Esophagus mucosa (tissue), 1 donor: Measurements from ENCODE around the gene PFKFB3. TPM values are rescaled to one million over a fixed set of nuclear protein-coding genes. Genes with fewer than 3 reads are reported as not detected.
"Not testable (repeated sequence)": the region's sequence is repeated elsewhere in the genome, so short reads cannot be mapped to it uniquely, and the experiment has no call there.

Experiments used
- ATAC-seq: fragments of 200-7000 bp; cut with Tn5 transposase; one replicate; pipeline ENCODE4 v1.9.1; 2020
- total RNA-seq: library from RNA; stranded (reverse); gene quantifications from one replicate; pipeline ENCODE4 v1.2.4, GENCODE V29; 2023
- donor health status: DM: yes; HTN: yes; CAD: no.

The PFKFB3 gene
- total RNA-seq, 1 donor from 2014 or later: 48.2 TPM

- no peak for ATAC-seq
Measured at GRCh38 chr10:6179078-6179477, 23.7 kb upstream of the PFKFB3 start.

GRCh38 chr10:6180480-6181110 lies 22.1 kb upstream of the PFKFB3 start:
- ATAC-seq: no peak

- no peak for ATAC-seq
Measured at GRCh38 chr10:6181249-6181648, 21.5 kb upstream of the PFKFB3 start.

GRCh38 chr10:6182454-6183098 lies 20.2 kb upstream of the PFKFB3 start:
- peak; percentile 6 for ATAC-seq

GRCh38 chr10:6185039-6185716 lies 17.6 kb upstream of the PFKFB3 start:
- no peak for ATAC-seq

- no peak for ATAC-seq
Measured at GRCh38 chr10:6186894-6187256, 15.9 kb upstream of the PFKFB3 start.

- ATAC-seq: no peak
Measured at GRCh38 chr10:6187278-6187677, 15.5 kb upstream of the PFKFB3 start.

GRCh38 chr10:6190033-6190432 lies 12.7 kb upstream of the PFKFB3 start:
- not testable (repeated sequence) for ATAC-seq

GRCh38 chr10:6191147-6191546 lies 11.6 kb upstream of the PFKFB3 start:
- no peak for ATAC-seq

GRCh38 chr10:6191569-6191968 lies 11.2 kb upstream of the PFKFB3 start:
- no peak for ATAC-seq

GRCh38 chr10:6193342-6193741 lies 9.4 kb upstream of the PFKFB3 start:
- ATAC-seq: not testable (repeated sequence)

- ATAC-seq: no peak
Measured at GRCh38 chr10:6194311-6194710, 8.4 kb upstream of the PFKFB3 start.

GRCh38 chr10:6195376-6195775 lies 7.4 kb upstream of the PFKFB3 start:
- no peak for ATAC-seq

- ATAC-seq: no peak
Measured at GRCh38 chr10:6195846-6196245, 6.9 kb upstream of the PFKFB3 start.

- not testable (repeated sequence) for ATAC-seq
Measured at GRCh38 chr10:6196524-6196923, 6.2 kb upstream of the PFKFB3 start.

- peak; percentile 18 for ATAC-seq
Measured at GRCh38 chr10:6197321-6197720, 5.4 kb upstream of the PFKFB3 start.

GRCh38 chr10:6198171-6198570 lies 4.6 kb upstream of the PFKFB3 start:
- no peak for ATAC-seq

GRCh38 chr10:6199131-6199733 lies 3.5 kb upstream of the PFKFB3 start:
- ATAC-seq: no peak

GRCh38 chr10:6200440-6200733 lies 2.3 kb upstream of the PFKFB3 start:
- no peak for ATAC-seq

GRCh38 chr10:6200734-6201515 lies 1.8 kb upstream of the PFKFB3 start:
- no peak for ATAC-seq

GRCh38 chr10:6201516-6201975 lies 1.2 kb upstream of the PFKFB3 start:
- peak; percentile 66 for ATAC-seq

GRCh38 chr10:6202098-6202683 lies 541 bp upstream of the PFKFB3 start:
- no peak for ATAC-seq
